GF-D8 (cell line): Measurements from ENCODE around the gene IPCEF1.
A peak's percentile ranks its signal among the peaks of the same experiment; 100 is the strongest.
"Not testable (repeated sequence)": the region's sequence is repeated elsewhere in the genome, so short reads cannot be mapped to it uniquely, and the experiment has no call there.

ENCODE experiments used
- DNase-seq: peaks from one replicate; lab custom pipeline; 2025; lab: John Stamatoyannopoulos, UW

IPCEF1 gene

DNA sequence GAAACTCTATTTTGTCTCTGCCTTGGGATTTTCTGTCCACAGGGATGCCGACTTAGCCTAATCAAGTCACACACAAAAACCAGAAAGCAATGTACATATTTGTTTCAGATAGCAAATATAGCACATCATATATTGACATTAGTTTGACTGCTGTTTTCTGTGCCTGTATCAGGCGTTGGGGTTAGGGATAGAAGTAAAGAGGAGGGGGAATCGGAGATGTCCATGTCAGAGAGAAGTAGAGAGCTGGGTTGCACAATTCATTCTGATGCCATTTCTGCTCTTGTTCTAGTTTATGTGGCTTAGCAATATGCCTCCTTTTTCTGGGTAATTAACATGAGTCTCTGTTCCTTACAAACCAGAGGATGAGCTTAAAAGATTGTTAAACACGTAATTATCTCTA, 14.7 kb upstream of the IPCEF1 start:
- DNase-seq = no peak

DNA sequence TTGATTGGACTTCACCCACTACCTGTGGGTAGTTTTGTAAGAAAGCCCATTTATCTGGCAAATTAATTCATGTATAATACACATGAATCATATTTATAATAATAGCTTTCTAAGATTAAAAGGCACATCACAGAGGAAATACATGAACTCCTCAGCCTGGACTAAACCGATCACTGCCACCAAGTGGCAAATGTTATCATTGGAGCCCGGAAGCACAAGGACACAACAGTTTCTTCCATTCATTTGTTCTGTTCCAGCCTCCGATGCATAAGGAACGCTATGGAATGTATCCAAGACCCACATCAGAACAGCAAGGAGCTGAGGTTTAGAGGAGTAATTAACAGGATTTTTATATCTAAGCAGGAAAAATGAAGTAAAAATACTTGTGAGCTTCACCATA, 13.9 kb upstream of the IPCEF1 start:
- peak; percentile 11 for DNase-seq

DNA sequence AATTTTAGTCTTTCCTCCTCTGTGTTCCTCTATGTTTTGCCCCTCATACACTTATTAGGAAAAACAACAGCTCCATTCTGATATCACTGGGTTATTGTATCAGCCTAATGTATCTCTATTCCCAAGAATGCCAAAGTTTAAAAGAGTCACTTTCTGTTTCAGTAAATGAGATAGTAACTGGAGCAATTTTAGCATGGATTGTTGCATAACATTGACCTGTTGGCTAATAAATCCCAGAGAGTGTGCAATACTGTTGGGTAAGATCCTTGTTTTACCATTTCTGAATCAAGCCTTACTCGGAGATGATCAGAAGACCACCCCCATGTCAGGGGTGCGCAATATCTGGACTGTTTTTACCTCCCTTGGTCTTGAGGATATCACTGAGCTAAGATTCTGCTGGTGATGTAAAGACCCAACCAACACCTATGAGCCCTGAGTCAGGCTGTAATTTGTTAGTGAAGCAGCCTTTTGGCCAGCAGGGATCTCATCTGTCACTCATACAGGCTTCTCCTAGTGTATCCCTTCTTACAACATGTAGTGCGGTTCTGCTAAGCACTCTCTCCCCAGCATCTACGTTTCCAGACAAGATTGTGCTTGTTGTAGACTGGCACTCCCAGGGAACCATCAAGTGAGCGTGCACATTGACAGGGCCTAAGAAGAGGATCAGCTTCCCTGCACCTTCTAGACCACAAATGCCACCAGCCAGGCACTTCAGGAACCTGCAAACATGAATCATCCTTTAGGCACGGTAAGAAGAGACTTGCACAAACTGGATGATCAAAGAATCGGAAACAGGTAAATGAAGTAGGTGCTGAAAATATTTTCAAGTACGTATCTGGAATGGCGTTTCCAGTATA, 11.5 kb upstream of the IPCEF1 start:
- no peak for DNase-seq

DNA sequence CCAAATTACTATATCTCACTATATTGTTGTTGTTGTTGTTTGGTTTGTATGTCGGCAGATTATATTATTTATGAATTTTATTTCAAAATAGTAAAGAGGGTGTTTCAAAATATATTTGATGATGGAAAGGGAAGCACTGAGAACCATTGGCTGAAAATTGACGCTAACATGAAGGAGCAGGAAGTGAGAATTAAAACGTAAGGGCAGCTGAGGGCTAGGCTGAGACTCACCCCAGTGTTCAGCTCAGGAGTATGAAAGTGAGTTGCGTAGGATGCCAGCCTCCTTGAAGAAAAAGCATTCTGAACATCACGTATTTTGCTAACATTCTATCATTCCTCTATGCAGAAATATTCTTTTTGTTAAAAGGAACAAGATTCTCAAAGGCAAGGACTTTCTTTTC, 10.7 kb upstream of the IPCEF1 start:
- no peak for DNase-seq

DNA sequence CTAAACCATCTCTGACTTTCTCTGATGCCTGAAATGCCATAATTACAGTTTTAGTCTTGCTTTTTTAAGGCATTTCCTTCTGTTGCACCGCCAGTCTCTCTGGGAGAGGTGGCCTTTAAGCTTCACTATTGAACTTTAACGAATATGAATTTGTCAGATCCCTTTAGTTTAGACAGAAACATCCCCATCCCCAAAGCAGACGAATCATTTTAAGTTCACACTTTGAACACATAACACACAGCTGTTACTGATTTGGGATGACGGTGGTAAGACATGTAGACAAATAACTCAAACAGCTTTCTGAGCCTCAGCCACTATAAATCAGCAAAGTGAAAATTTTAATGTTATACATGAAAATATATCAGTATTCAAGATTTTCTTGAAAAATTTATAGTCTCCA, 7.2 kb upstream of the IPCEF1 start:
- no peak for DNase-seq

DNA sequence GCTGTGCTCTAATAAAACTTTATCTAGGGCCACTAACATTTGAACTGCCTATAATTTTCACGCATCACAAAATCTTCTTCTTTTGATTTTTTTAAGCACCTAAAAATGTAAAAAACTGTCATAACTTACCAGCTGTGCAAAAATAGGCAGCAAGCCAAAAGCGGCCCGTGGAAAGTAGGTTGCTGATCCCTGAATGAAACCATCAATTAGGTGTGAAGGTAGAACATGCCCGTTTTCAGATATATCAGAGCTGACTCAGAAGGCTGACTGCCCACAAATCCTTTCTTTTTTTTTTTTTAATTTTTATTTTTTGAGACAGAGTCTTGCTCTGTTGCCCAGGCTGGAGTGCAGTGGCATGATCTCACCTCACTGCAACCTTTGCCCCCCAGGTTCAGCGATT, 4.9 kb upstream of the IPCEF1 start:
- DNase-seq = no peak

DNA sequence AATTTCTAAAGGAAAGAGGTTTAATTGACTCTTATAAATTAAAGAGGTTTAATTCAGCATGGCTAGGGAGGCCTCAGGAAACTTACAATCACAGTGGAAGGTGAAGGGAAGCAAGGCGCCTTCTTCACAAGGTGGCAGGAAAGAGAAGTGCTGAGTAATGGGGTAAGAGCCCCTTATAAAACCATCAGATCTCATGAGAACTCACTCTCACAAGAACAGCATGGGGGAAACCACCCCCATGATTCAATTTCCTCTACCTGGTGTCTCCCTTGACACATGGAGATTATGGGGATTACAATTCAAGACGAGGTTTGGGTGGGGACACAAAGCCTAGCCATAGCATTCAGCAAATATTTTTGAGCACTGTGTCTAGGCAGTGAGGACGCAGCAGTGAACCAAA, 3.9 kb upstream of the IPCEF1 start:
- DNase-seq = no peak

DNA sequence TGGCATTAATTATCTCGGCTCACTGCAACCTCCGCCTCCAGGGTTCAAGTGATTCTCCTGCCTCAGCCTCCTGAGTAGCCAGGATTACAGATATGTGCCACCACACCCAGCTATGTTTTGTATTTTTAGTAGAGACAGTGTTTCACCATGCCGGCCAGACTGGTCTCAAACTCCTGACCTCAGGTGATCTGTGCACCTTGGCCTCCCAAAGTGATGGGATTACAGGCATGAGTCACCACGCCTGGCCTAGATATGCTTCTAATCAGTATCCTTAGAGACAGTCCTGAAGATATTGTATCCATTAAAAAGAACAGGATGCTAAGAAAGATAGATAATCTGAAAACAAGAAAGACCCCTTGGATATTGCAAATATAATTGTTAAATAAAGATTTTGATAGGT, 3.1 kb upstream of the IPCEF1 start:
- DNase-seq = no peak

DNA sequence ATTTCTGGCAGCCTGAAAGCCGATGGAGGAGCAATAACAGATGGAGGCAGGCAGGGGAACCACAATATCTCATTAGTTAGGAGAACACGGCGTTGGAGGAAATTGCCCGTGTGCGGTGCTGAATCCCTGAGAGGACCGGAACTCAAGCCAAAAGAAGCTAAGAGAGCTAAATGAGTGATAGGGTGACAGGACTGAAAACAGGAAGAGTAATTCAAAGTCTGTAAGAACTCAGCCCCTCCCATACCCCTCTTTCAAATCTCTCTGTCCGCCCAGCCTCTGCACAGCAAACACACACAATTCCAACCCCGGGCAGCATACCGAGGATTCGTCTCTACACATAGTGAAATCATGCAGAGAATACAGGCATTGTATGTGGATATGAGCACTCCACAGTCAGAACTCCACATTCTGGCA, 2.6 kb upstream of the IPCEF1 start:
- DNase-seq = no peak

DNA sequence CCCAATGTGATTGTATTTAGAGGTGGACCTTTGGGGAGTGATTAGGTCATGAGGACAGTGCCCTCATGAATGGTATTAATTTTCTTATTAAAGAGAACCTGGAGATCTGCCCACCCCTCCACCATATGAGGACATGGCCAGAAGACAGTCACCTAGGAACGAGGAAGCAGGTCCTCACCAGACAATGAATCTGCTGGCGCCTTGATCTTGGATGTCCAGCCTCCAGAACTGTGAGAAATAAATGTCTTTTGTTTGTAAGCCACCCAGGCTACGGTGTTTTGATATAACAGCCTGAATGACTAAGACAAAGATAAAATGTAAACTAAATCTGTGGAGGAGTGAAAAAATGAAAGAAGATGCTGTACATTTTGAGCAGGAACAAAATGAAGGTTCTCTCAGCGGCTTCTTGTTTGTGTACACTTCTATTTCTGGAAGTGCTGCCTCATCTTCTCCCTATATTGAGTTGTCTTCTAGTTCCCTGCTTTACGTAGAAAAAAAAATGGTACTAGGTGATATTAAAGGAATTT, 1.5 kb upstream of the IPCEF1 start:
- no peak for DNase-seq

DNA sequence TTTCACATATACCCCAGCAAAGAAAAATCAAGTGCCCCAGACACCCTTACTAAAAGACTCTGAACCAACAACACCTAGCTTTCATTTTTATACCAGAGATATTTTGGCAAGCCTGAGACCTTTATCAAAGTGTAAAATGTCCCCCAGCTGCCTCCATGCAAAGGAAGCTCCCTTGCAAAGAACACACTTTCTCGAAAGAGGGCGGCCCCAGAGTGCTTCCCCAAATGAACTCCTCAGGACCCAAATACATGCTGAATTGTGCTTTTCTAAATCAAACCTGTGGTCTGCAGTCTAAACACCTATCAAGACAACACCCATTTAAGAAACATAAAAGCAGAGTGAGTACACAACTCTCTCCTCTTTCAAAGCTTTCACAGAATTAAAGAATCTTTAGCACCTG, 490 bp downstream of the IPCEF1 start:
- peak; percentile 56 for DNase-seq

DNA sequence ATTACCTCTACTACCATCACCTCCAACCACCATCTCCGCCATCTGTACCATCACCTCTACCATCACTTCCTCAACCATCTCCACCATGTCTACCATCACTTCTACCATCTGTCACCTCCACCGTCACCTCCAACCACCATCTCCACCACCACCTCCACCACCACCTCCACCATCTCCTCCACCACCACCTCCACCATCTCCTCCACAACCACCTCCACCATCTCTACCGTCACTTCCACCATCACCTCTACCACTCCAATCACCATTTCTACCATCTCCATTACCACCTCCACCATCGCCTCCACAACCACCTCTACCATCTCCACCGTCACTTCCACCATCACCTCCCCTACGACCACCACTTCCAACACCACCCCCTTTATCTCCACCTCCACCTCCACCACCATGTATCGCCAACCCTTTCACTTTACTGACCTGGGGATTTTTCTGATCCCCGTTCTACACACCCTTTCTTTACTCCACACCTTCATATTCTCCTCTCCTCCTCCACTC, 2.3 kb downstream of the IPCEF1 start:
- no peak for DNase-seq

DNA sequence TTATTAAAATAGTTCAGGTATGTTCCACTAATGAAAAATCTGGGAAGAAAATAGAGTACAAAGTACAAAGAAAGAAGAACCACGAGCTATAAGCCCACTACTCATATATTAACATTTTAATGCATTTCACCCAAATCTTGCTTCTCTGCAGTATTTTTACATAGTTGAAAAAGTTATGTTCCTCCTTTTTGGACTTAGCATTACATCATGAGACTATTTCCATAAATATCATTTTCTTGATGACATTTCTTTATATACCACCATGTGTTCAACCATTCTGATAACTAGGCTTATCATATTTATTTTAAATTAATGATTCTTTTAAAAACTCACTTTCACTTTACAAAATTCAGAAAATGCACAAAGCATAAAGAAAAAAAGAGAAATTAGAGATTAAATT, 3.0 kb downstream of the IPCEF1 start:
- DNase-seq = no peak

DNA sequence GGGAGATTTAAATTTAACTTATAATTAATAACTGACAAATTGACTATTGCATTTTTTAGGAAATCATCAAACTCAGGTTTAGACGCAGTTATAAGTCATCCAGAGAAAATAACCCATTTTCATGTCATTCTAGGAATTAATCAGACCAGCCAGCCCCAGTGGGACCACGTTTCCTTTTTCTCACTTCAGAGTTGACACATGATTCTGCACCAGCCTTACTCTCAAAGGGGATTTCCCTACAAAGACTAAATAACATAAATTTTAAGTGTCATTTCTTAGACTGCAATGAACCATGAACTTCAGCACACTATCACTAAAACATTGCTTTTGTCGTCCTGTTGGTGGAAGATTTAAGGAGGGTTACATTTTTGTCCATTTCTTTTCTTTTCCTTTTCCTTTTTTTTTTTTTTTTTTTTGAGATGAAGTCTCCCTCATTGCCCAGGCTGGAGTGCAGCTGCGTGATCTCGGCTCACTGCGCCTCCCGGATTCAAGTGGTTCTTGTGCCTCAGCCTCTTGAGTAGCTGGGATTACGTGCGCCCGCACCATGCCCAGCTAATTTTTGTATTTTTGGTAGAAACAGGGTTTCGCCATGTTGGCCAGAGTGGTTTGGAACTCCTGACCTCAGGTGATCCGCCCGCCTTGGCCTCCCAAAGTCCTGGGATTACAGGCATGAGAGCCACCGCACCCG, 3.6 kb downstream of the IPCEF1 start:
- DNase-seq = peak; percentile 69

DNA sequence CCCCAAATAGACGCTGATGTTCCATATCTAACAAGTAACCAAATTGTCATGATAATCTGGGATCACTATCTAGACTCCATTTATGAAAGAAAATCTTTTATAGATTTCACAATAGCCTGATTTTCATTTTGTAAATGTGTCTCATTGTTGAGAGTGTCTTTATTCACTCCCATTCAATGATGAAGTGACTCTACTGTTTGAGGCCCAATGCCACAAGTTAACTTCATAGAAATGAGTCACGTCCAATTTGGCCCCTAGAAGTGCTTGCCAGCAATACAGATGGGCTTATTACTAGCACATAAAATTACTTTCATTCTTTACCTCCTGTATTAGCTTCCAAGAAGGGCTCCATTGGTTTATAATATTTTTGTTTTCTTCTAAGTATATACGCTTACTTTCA, 6.3 kb downstream of the IPCEF1 start:
- no peak for DNase-seq

DNA sequence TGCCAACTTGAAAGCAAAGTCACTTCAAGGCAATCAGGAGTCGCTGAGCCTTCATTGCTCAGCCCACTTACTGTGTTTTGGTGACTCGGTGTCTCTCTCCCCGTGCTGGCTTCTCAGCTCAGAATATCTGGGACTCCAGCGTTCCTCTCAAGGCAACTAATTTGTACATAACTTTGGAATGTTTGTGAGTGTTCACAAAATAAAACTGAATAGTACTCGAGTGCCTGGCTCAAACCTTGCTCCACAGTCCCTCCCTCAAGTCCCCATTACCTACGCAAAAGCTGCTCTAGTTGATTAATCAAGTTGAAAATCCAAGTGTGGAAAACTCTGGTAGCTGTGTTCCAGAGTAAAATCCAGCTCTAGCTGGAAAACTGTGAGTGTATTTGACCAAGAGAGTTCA, 8.6 kb downstream of the IPCEF1 start:
- no peak for DNase-seq

DNA sequence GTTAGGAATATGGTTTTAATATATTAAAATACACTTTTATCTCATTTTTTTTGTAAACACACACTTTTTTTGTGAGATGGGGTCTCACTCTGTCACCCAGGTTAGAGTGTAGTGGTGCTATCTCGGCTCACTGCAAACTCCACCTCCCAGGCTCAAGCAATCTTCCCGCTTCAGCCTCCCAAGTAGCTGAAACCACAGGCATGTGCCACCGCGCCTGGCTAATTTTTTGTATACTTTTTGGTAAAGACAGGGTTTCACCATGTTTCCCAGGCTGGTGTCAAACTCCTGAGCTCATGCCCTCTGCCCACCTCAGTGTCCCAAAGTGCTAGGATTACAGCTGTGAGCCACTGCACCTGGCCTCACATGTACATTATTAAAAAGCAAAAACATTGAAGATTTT, 10.8 kb downstream of the IPCEF1 start:
- no peak for DNase-seq

DNA sequence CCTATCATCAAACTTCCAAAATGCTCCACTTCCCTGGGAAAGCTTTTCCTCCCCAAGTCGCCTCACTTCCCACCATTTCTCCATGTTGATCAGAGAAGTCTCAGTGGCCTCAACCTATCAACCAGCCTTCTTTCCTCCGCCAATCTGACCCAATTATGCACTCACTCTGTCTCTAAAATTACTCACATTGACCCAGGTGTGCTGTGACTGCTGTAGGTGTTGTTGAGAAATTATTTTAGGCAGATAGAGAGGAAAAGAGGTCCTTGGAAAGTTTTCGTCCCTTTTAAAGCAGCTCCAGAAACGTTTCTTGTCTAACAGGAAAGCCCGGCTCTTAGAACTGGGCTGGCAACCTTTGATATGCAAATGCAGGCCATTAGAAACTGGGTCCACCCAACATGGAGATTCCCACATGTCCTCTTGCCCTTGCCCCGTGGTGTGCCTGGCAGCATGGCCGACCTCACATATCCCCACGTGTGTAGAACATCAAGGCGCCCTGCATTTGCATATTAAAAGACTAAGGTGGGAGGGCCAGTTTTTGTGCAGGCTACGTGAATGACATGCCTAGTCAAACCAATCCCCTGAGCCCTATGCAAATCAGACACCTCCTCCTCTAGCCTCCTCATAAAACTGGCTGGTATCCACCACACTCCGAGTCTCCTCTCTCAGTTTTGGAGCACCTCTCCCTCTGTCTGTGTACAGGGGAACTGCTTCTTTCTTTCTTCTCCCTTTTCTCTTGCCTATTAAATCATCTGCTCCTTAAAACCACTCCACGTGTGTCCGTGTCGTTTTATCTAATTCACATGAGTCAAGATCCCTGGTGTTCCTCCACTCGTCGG, 12.9 kb downstream of the IPCEF1 start:
- no peak for DNase-seq

DNA sequence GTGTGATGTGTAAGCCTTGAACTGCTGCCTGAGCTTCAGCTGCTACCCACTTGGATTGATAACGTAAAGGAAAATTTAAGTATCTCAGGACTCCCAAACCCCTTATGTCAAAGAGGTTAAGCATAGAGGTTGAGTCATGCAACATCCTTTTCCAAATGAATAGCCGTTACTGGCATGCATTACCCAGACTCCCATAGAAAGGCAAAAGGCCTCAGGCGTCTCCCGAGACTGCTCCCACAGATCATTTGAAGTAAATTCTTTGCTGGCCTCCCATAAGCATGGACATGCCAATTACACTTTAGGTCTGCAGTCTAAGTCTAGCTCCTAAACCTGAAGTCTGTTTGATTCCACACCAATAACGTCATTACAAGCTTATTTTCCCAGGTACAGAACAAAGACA, 14.7 kb downstream of the IPCEF1 start:
- DNase-seq = no peak

DNA sequence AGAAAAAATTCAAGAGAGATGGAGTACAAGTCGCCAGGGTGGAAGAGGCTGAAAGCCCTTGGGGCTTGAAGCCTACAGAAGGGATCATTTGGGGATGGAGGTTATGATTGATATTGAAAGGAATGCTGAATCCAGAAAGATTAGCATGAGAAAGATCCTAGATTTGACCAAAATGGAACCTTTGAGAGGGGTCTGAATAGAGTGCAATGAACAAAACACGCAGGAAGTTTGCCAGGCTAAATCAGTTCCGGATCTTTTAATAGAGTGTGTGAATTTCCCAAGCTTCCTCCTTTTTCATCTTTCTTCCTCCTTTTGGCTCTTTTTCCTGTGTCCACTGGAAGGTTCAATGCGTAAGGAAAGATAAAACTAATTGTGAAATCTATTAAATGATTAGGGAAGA, 15.3 kb downstream of the IPCEF1 start:
- no peak for DNase-seq

DNA sequence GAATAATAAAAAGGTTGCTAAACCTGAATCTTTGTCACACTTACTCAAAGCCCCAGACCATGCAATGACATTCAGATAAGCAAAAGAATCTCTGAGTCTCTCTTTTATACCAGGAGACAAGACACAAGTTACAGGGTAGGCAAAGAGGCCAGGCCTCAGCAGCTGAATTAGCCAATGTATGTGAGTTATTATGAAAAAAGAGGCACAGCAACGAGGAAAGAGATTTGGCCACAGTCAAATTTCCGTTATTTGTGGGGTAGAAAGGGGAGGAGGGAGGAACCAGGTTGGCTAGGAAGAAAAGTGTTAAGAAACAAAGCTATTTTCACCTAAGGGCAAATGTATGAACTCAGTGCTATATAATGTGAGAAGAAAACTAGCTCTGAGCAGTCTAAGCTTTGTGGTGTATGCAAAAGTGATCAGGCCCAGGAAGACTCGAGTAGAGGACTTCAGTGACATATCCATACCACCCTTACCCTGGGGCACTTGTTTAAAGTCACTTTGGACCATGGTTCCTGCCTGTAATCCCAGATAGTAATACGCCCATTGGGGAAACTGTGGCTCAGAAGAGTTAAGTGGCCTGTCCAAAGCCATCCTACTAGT, 19.1 kb downstream of the IPCEF1 start:
- DNase-seq = no peak

DNA sequence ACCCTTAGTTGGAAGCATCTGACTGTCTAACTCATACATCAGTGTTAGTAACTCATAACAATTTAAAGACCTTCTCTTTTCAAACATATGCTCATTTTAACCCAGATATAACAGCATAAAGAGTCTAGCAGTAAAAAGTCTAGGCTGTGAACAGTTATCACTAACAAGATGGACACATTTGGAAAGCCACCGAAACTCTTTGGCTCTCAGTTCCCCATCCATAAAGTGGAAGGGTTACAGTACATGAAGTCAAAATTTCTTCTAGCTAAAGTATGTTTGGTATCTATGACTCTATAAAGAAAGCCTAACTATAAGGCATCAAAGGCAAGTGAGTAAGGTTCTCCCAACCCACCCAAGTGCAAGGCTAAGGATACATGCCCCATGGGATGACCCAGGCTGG, 22.5 kb downstream of the IPCEF1 start:
- not testable (repeated sequence) for DNase-seq
